NT2/D1 (cell line): ENCODE measurements around the gene CHRNE.

Source experiments
- SUZ12 ChIP-seq: IDR thresholded peaks from 2 replicates; pipeline ENCODE4 v1.6.1; 2011; ENCODE audit not compliant: insufficient read length, insufficient read depth; ENCODE audit errors: extremely low read depth
- ZNF274 ChIP-seq: IDR thresholded peaks from 2 replicates; pipeline ENCODE4 v1.6.1; 2011; ENCODE audit warnings: mild to moderate bottlenecking, low read depth, low read length

GRCh38 chr17:4950075-4950745, 47.3 kb upstream of the CHRNE start:
- TF ChIP-seq SUZ12 (no peak), ZNF274 (no peak)
